ENCODE results near the gene ATP6V1G1. TPM values are rescaled to one million over a fixed set of nuclear protein-coding genes. Genes with fewer than 3 reads are reported as not detected.

Gene ATP6V1G1
- total RNA-seq, 2 donors from 2014 or later = 109 to 153 TPM

DNA sequence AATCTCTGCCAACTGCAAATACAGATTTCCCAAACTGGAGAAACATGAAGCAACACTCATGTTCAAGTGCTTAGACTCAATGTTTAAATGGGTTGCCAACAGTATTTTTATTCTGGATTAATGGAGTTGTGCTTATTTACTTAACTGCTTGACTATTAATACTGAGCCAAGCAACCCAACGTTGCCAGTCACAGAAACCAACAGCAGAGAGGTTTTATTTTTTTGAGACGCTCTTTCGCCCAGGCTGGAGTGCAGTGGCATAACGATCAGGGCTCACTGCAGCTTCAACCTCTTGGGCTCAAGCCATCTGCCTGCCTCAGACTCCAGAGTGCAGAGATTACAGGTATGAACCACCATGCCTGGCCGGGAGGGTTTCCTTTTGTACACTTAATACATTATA, 15.1 kb downstream of the ATP6V1G1 start:
- Histone ChIP-seq H3K4me1 (ENCODE audit: control insufficient read depth in 1 of 2, low read depth in 2 of 2) (no peaks in the 10 kb centered on the region), H3K4me3 (no peak overlapping the region), H3K27me3 (replicated peaks; ENCODE audit: insufficient read depth) (no peaks in the 10 kb centered on the region), H3K27ac (no peak overlapping the region), H3K36me3 (peaks cover 24% of the 10 kb centered on the region), H3K9me3 (no peaks in the 10 kb centered on the region)
- no peak for DNase-seq (ENCODE audit: low spot score)
- ATAC-seq (ENCODE audit: insufficient number of reproducible peaks, low FRiP score, low read depth) = no peak
- no peak for TF ChIP-seq CTCF (IDR thresholded peaks at IDR 0.05)

- no peak for TF ChIP-seq CTCF (IDR thresholded peaks at IDR 0.05)
- Histone ChIP-seq H3K27me3 (replicated peaks; ENCODE audit: insufficient read depth) (no peaks in the 10 kb centered on the region), H3K4me3 (no peak overlapping the region), H3K27ac (no peak overlapping the region), H3K4me1 (ENCODE audit: control insufficient read depth in 1 of 2, low read depth in 2 of 2) (no peaks in the 10 kb centered on the region), H3K36me3 (peaks cover 20% of the 10 kb centered on the region), H3K9me3 (no peaks in the 10 kb centered on the region)
- DNase-seq (ENCODE audit: low spot score) (no peak), ATAC-seq (ENCODE audit: insufficient number of reproducible peaks, low FRiP score, low read depth) (no peak)
These were observed 15.7 kb downstream of the ATP6V1G1 start for GRCh38 chr9:114603248-114603647.

DNA sequence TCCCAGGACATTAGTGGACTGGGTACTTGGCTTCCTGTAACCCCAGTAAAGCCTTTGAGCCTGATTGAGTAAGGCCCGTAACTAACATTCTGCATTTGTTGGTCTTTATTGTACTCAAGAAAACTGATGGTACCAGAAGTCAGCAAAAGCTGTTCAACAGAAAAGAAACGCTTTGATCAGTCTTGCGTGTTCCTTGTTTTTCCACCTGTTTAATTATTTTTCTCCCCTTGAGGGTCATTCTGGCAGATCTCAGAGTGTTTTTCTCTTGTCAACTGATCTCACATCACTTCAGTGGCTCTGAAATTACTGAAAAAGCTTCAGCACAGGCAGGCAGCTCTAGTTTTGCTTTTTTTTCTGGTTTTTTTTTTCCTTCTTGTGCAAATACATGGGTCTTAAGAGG, 17.4 kb downstream of the ATP6V1G1 start:
- Histone ChIP-seq H3K4me3 (no peak overlapping the region), H3K36me3 (peaks cover 3% of the 10 kb centered on the region), H3K27me3 (replicated peaks; ENCODE audit: insufficient read depth) (no peaks in the 10 kb centered on the region), H3K27ac (no peak overlapping the region), H3K4me1 (ENCODE audit: control insufficient read depth in 1 of 2, low read depth in 2 of 2) (no peaks in the 10 kb centered on the region), H3K9me3 (no peaks in the 10 kb centered on the region)
- ATAC-seq (ENCODE audit: insufficient number of reproducible peaks, low FRiP score, low read depth) (no peak), DNase-seq (ENCODE audit: low spot score) (no peak)
- TF ChIP-seq CTCF (IDR thresholded peaks at IDR 0.05) = no peak

DNA sequence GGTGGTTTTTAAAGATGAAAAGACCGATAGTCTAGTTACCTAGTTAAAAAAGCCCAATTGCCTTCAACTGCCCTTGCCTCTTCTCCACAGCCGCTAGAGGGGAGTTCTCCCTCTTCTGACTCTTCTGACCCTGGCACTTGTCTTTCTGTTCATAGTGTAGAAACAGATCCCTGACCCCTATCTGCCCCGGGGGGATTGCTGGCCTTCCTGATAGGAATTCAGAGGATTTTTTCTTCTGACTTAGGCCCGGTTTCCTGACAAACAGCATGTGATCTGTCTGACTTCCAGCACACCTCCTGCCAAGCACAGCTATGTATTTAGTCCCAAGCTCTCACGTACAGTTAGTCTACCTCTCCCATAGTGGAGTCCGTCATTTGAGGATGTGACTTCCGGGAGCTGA, 18.5 kb downstream of the ATP6V1G1 start:
- Histone ChIP-seq H3K4me3 (no peak overlapping the region), H3K4me1 (ENCODE audit: control insufficient read depth in 1 of 2, low read depth in 2 of 2) (no peaks in the 10 kb centered on the region), H3K36me3 (peaks cover 3% of the 10 kb centered on the region), H3K27me3 (replicated peaks; ENCODE audit: insufficient read depth) (no peaks in the 10 kb centered on the region), H3K27ac (no peak overlapping the region), H3K9me3 (no peaks in the 10 kb centered on the region)
- ATAC-seq (ENCODE audit: insufficient number of reproducible peaks, low FRiP score, low read depth) (no peak), DNase-seq (ENCODE audit: low spot score) (no peak)
- no peak for TF ChIP-seq CTCF (IDR thresholded peaks at IDR 0.05)

GRCh38 chr9:114606597-114607207, 19.1 kb downstream of the ATP6V1G1 start:
- no peak for DNase-seq (ENCODE audit: low spot score)
- no peak for ATAC-seq (ENCODE audit: insufficient number of reproducible peaks, low FRiP score, low read depth)
- TF ChIP-seq CTCF (IDR thresholded peaks at IDR 0.05) = no peak

More at GRCh38 chr9:114606597-114607207, 19.1 kb downstream of the ATP6V1G1 start:
- H3K4me3 ChIP-seq = no peak overlapping the region
- H3K36me3 ChIP-seq = peaks cover 3% of the 10 kb centered on the region
- H3K4me1 ChIP-seq (ENCODE audit: control insufficient read depth in 1 of 2, low read depth in 2 of 2) = no peaks in the 10 kb centered on the region
- H3K9me3 ChIP-seq = no peaks in the 10 kb centered on the region
- H3K27me3 ChIP-seq (replicated peaks; ENCODE audit: insufficient read depth) = no peaks in the 10 kb centered on the region
- no peak overlapping the region for H3K27ac ChIP-seq

Data from thoracic aorta (tissue), 2 donors.